Neuronal stem cell (in vitro differentiated cells): ENCODE measurements around the gene ASXL3.

Experiments used
- DNase-seq: peaks from one replicate; pipeline ENCODE4 v3.0.0-alpha.2; 2013; ENCODE audit warnings: low spot score
- H2AFZ ChIP-seq: one replicate; pipeline ENCODE4 v1.6.1; 2013; ENCODE audit warnings: mild to moderate bottlenecking, low read length, inconsistent platforms
- H2AK5ac ChIP-seq: 2 replicates; pipeline ENCODE4 v1.6.1; 2013; ENCODE audit warnings: low read depth, mild to moderate bottlenecking, inconsistent platforms, low read length, moderate library complexity, mixed read lengths
- H2BK120ac ChIP-seq: 2 replicates; pipeline ENCODE4 v1.6.1; 2013; ENCODE audit warnings: low read depth, mild to moderate bottlenecking, inconsistent platforms, low read length, moderate library complexity, mixed read lengths
- H2BK12ac ChIP-seq: one replicate; pipeline ENCODE4 v1.6.1; 2013; ENCODE audit warnings: low read length, inconsistent platforms
- H2BK15ac ChIP-seq: 2 replicates; pipeline ENCODE4 v1.6.1; 2013; ENCODE audit warnings: mild to moderate bottlenecking, low read length, inconsistent platforms, mixed read lengths
- H2BK5ac ChIP-seq: one replicate; pipeline ENCODE4 v1.6.1; 2013; ENCODE audit warnings: inconsistent platforms, mild to moderate bottlenecking, low read length, moderate library complexity
- H3K14ac ChIP-seq: one replicate; pipeline ENCODE4 v1.6.1; 2013; ENCODE audit warnings: low read length, inconsistent platforms
- H3K18ac ChIP-seq: 2 replicates; pipeline ENCODE4 v1.6.1; 2013; ENCODE audit warnings: low read length, inconsistent platforms
- H3K23ac ChIP-seq: 2 replicates; pipeline ENCODE4 v1.6.1; 2013; ENCODE audit warnings: low read depth, mild to moderate bottlenecking, mixed read lengths, low read length, inconsistent platforms; ENCODE audit not compliant: poor library complexity
- H3K27ac ChIP-seq: replicated peaks from 3 replicates; pipeline ENCODE4 v1.5.1; 2013; ENCODE audit warnings: low read length, inconsistent platforms
- H3K27me3 ChIP-seq, 3 experiments: 2 replicates each; pipeline ENCODE4 v1.6.1; 2013; ENCODE audit warnings: low read length in 3 of 3, mild to moderate bottlenecking in 2 of 3, inconsistent platforms in 1 of 3, low read depth in 1 of 3, mixed read lengths in 1 of 3, moderate library complexity in 1 of 3; ENCODE audit not compliant: control insufficient read depth in 3 of 3, insufficient read depth in 3 of 3
- H3K36me3 ChIP-seq, 2 donors: replicated peaks in 1 of 2; 2 replicates each; pipeline ENCODE4 v1.6.1; 2013; ENCODE audit warnings: low read length in 2 of 2; ENCODE audit not compliant: control insufficient read depth in 2 of 2, insufficient read depth in 2 of 2
- H3K4ac ChIP-seq: 2 replicates; pipeline ENCODE4 v1.6.1; 2013; ENCODE audit warnings: inconsistent platforms, mild to moderate bottlenecking, low read length, moderate library complexity
- H3K4me1 ChIP-seq, 2 donors: 1 replicate in 1 of 2; 2 replicates in 1 of 2; pipeline ENCODE4 v1.6.1; 2013; ENCODE audit warnings: low read length in 2 of 2, low read depth in 1 of 2; ENCODE audit not compliant: control insufficient read depth in 2 of 2, insufficient read depth in 1 of 2
- H3K4me2 ChIP-seq: one replicate; pipeline ENCODE4 v1.6.1; 2013; ENCODE audit warnings: mild to moderate bottlenecking, low read length, inconsistent platforms; ENCODE audit not compliant: insufficient read depth, poor library complexity, severe bottlenecking
- H3K4me3 ChIP-seq, 2 donors: 2 replicates each; pipeline ENCODE4 v1.5.1; 2013; ENCODE audit warnings: low read length in 2 of 2, mild to moderate bottlenecking in 2 of 2, inconsistent platforms in 1 of 2, moderate library complexity in 1 of 2
- H3K79me1 ChIP-seq: one replicate; pipeline ENCODE4 v1.6.1; 2013; ENCODE audit warnings: low read depth, mild to moderate bottlenecking, inconsistent platforms, low read length, moderate library complexity
- H3K9ac ChIP-seq: one replicate; pipeline ENCODE4 v1.6.1; 2013; ENCODE audit warnings: mild to moderate bottlenecking, low read depth, low read length, inconsistent platforms; ENCODE audit not compliant: poor library complexity
- H3K9me3 ChIP-seq, 2 donors: replicated peaks in 1 of 2; 2 replicates each; pipeline versions ENCODE3 to v1.6.1; 2013; ENCODE audit warnings: low read length in 2 of 2, mild to moderate bottlenecking in 2 of 2, inconsistent platforms in 1 of 2, low read depth in 1 of 2, mixed read lengths in 1 of 2, moderate library complexity in 1 of 2; ENCODE audit not compliant: control insufficient read depth in 2 of 2, insufficient read depth in 1 of 2
- H4K8ac ChIP-seq: one replicate; pipeline ENCODE4 v1.6.1; 2013; ENCODE audit warnings: low read depth, mild to moderate bottlenecking, inconsistent platforms, low read length, moderate library complexity
- H4K91ac ChIP-seq: one replicate; pipeline ENCODE4 v1.6.1; 2013; ENCODE audit warnings: low read length, low read depth, mild to moderate bottlenecking, inconsistent platforms; ENCODE audit not compliant: poor library complexity
- WGBS, 2 donors: extraction: QIAGEN DNeasy Blood & Tissue Kit; methylation state at CpG; one replicate each; pipeline ENCODE4 v1.1.7; 2013; ENCODE audit warnings: missing lambda C conversion rate in 2 of 2, mixed read lengths in 1 of 2; ENCODE audit not compliant: insufficient read length in 2 of 2, insufficient replicate concordance in 1 of 2; ENCODE audit errors: extremely low coverage in 2 of 2; 5-methylcytosine and 5-hydroxymethylcytosine counted together

The ASXL3 gene

DNA sequence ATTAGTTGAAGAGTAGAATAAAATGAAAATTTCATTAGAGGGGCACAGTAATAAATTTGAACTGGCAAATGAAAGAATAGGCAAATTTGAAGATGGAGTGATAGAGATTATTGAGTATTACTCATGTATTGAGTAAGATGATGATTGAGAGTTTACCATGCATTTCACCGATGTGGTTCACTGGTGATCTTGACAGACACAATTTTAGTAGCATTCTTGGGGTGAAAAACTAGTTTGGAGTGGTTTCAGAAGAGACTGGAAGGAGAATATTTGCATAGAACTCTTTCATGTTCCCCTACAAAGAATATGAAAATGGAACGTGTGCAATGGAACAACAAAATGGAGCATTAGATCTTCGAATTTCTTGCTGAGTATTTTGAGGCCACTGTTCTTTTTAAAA lies 121.4 kb downstream of the ASXL3 start:
- Histone ChIP-seq H3K9me3 (peaks cover 0 to 2% of the 10 kb centered on the region in 2 donors), H2BK15ac (no peak overlapping the region), H3K4ac (no peak overlapping the region), H3K9ac (no peak overlapping the region), H3K4me2 (no peak overlapping the region), H4K91ac (no peak overlapping the region), H3K18ac (no peak overlapping the region), H2BK120ac (no peak overlapping the region), H4K8ac (no peak overlapping the region), H3K14ac (no peak overlapping the region), H3K27me3 (no peaks in the 10 kb centered on the region), H3K36me3 (peaks cover 0 to 7% of the 10 kb centered on the region in 2 donors), H3K79me1 (no peaks in the 10 kb centered on the region), H3K4me3 (no peak overlapping the region), H2AK5ac (no peak overlapping the region), H2BK12ac (no peak overlapping the region), H2BK5ac (no peak overlapping the region), H3K4me1 (peaks cover 0 to 3% of the 10 kb centered on the region in 2 donors), H2AFZ (no peak overlapping the region), H3K23ac (no peak overlapping the region), H3K27ac (no peak overlapping the region)
- DNase-seq, result no peak
- no CpG with 5 or more reads among the region's 3 CpGs for WGBS, 2 donors

DNA sequence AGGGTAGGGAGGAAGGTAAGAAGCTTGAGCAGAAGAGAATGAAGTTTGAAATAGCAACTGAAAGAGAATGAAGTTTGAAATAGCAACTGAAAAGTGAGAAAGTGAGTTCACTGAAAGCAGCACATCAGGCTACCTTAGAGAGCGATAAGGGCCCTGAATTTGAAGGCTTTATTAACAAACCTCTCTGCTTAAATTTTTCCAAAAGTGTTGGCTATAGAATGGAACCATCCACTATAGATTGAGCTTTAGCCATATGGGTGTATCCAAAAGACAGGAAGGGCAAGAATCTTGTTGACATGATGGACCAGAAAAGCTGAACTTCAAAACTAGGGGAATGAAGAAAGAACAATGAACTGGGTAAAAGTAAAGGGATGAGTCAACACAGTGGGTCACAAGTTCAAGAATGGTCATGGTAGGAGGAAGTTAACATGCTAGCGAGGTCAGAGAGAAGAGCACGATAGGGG lies 122.5 kb downstream of the ASXL3 start:
- Histone ChIP-seq H2BK5ac (no peak overlapping the region), H2BK15ac (no peak overlapping the region), H3K23ac (no peak overlapping the region), H2BK120ac (no peak overlapping the region), H3K4me1 (peaks cover 0 to 3% of the 10 kb centered on the region in 2 donors), H3K27me3 (no peaks in the 10 kb centered on the region), H3K27ac (no peak overlapping the region), H3K4ac (no peak overlapping the region), H4K8ac (no peak overlapping the region), H3K14ac (no peak overlapping the region), H3K36me3 (peaks cover 0 to 7% of the 10 kb centered on the region in 2 donors), H3K79me1 (no peaks in the 10 kb centered on the region), H3K4me3 (no peak overlapping the region), H2AK5ac (no peak overlapping the region), H2BK12ac (no peak overlapping the region), H4K91ac (no peak overlapping the region), H3K18ac (no peak overlapping the region), H2AFZ (no peak overlapping the region), H3K9me3 (peaks cover 0 to 2% of the 10 kb centered on the region in 2 donors), H3K4me2 (no peak overlapping the region), H3K9ac (no peak overlapping the region)
- no CpG with 5 or more reads among the region's 3 CpGs for WGBS, 2 donors
- DNase-seq, result no peak

- no peak for DNase-seq
- Histone ChIP-seq H3K4me1 (peaks cover 0 to 3% of the 10 kb centered on the region in 2 donors), H2AFZ (no peak overlapping the region), H2BK5ac (no peak overlapping the region), H2BK120ac (no peak overlapping the region), H3K23ac (no peak overlapping the region), H2AK5ac (no peak overlapping the region), H3K14ac (no peak overlapping the region), H3K9me3 (no peaks in the 10 kb centered on the region), H2BK15ac (no peak overlapping the region), H3K36me3 (peaks cover 0 to 6% of the 10 kb centered on the region in 2 donors), H3K79me1 (no peaks in the 10 kb centered on the region), H3K18ac (no peak overlapping the region), H3K4ac (no peak overlapping the region), H2BK12ac (no peak overlapping the region), H3K9ac (no peak overlapping the region), H3K27me3 (no peaks in the 10 kb centered on the region), H3K4me2 (no peak overlapping the region), H3K27ac (no peak overlapping the region), H4K91ac (no peak overlapping the region), H3K4me3 (no peak overlapping the region), H4K8ac (no peak overlapping the region)
- no CpG with 5 or more reads among the region's 1 CpG for WGBS, 2 donors
Observed at GRCh38 chr18:33702625-33703024, 124.6 kb downstream of the ASXL3 start.

GRCh38 chr18:33706391-33706790 lies 128.4 kb downstream of the ASXL3 start:
- Histone ChIP-seq H3K27ac (no peak overlapping the region), H2BK5ac (no peak overlapping the region), H3K4me3 (no peak overlapping the region), H3K4ac (no peak overlapping the region), H4K91ac (no peak overlapping the region), H3K27me3 (no peaks in the 10 kb centered on the region), H2BK15ac (no peak overlapping the region), H3K79me1 (no peaks in the 10 kb centered on the region), H3K9me3 (no peaks in the 10 kb centered on the region), H2BK12ac (no peak overlapping the region), H3K4me1 (no peaks in the 10 kb centered on the region), H3K9ac (no peak overlapping the region), H2AK5ac (no peak overlapping the region), H3K14ac (no peak overlapping the region), H2AFZ (no peak overlapping the region), H3K36me3 (peaks cover 0 to 6% of the 10 kb centered on the region in 2 donors), H3K4me2 (no peak overlapping the region), H3K18ac (no peak overlapping the region), H4K8ac (no peak overlapping the region), H3K23ac (no peak overlapping the region), H2BK120ac (no peak overlapping the region)
- no peak for DNase-seq
- no CpG with 5 or more reads among the region's 1 CpG for WGBS, 2 donors
